H9 (cell line): Measurements from ENCODE around the gene ADCY5. TPM values are rescaled to one million over a fixed set of nuclear protein-coding genes. Genes with fewer than 3 reads are reported as not detected.

ENCODE experiments used
- DNase-seq: peaks from one replicate; pipeline ENCODE4 v3.0.0-alpha.2; 2017
- H2AFZ ChIP-seq: one replicate; pipeline ENCODE4 v1.6.1; 2013; ENCODE audit warnings: mild to moderate bottlenecking, low read length, control low read depth, moderate library complexity
- H2AK5ac ChIP-seq: 2 replicates; pipeline ENCODE4 v1.6.1; 2013; ENCODE audit warnings: low read length, control low read depth, mixed read lengths; ENCODE audit not compliant: insufficient read length
- H2BK120ac ChIP-seq: one replicate; pipeline ENCODE4 v1.6.1; 2013; ENCODE audit warnings: low read depth, mild to moderate bottlenecking, low read length, control low read depth, inconsistent platforms; ENCODE audit not compliant: poor library complexity, severe bottlenecking
- H2BK12ac ChIP-seq: 2 replicates; pipeline ENCODE4 v1.6.1; 2013; ENCODE audit warnings: low read length, control low read depth, mixed read lengths, low read depth; ENCODE audit not compliant: insufficient read length
- H2BK15ac ChIP-seq: 2 replicates; pipeline ENCODE4 v1.6.1; 2013; ENCODE audit warnings: low read depth, low read length, control low read depth
- H2BK20ac ChIP-seq: one replicate; pipeline ENCODE4 v1.6.1; 2013; ENCODE audit warnings: low read depth, mild to moderate bottlenecking, low read length, control low read depth, inconsistent platforms; ENCODE audit not compliant: poor library complexity, severe bottlenecking
- H2BK5ac ChIP-seq: 2 replicates; pipeline ENCODE4 v1.6.1; 2013; ENCODE audit warnings: low read length, control low read depth, mixed read lengths; ENCODE audit not compliant: insufficient read length
- H3K14ac ChIP-seq: 2 replicates; pipeline ENCODE4 v1.6.1; 2013; ENCODE audit warnings: low read length, control low read depth; ENCODE audit not compliant: insufficient read depth
- H3K18ac ChIP-seq: 2 replicates; pipeline ENCODE4 v1.6.1; 2013; ENCODE audit warnings: low read depth, mild to moderate bottlenecking, mixed read lengths, low read length, control low read depth; ENCODE audit not compliant: insufficient read length
- H3K23ac ChIP-seq: 2 replicates; pipeline ENCODE4 v1.6.1; 2013; ENCODE audit warnings: low read length, control low read depth, mixed read lengths, low read depth; ENCODE audit not compliant: insufficient read length
- H3K23me2 ChIP-seq: 2 replicates; pipeline ENCODE4 v1.6.1; 2013; ENCODE audit warnings: low read depth, mild to moderate bottlenecking, mixed read lengths, low read length, control low read depth; ENCODE audit not compliant: insufficient read length, poor library complexity, severe bottlenecking
- H3K27ac ChIP-seq: 2 replicates; pipeline ENCODE4 v1.5.1; 2013; ENCODE audit warnings: low read length, control low read depth, mixed read lengths, low read depth; ENCODE audit not compliant: insufficient read length
- H3K27me3 ChIP-seq: 2 replicates; pipeline ENCODE4 v1.6.1; 2013; ENCODE audit warnings: low read length, control low read depth, inconsistent platforms; ENCODE audit not compliant: insufficient read depth
- H3K4ac ChIP-seq: 2 replicates; pipeline ENCODE4 v1.6.1; 2013; ENCODE audit warnings: low read depth, mild to moderate bottlenecking, control low read depth, inconsistent platforms, low read length, moderate library complexity
- H3K4me1 ChIP-seq: 2 replicates; pipeline ENCODE4 v1.6.1; 2013; ENCODE audit warnings: low read length, control low read depth, inconsistent platforms; ENCODE audit not compliant: insufficient read depth
- H3K4me2 ChIP-seq: 2 replicates; pipeline ENCODE4 v1.6.1; 2013; ENCODE audit warnings: low read length, control low read depth, mixed read lengths; ENCODE audit not compliant: insufficient read length, insufficient read depth
- H3K56ac ChIP-seq: 2 replicates; pipeline ENCODE4 v1.6.1; 2013; ENCODE audit warnings: low read depth, mild to moderate bottlenecking, mixed read lengths, low read length, control low read depth; ENCODE audit not compliant: insufficient read length
- H3K79me1 ChIP-seq: 2 replicates; pipeline ENCODE4 v1.6.1; 2013; ENCODE audit warnings: low read depth, mild to moderate bottlenecking, moderate library complexity, low read length, control low read depth, inconsistent platforms; ENCODE audit not compliant: insufficient read depth, poor library complexity, severe bottlenecking
- H3K79me2 ChIP-seq: 2 replicates; pipeline ENCODE4 v1.6.1; 2013; ENCODE audit warnings: low read length, control low read depth, inconsistent platforms; ENCODE audit not compliant: insufficient read depth
- H3K9ac ChIP-seq: 2 replicates; pipeline ENCODE4 v1.6.1; 2013; ENCODE audit warnings: low read length, control low read depth, mixed read lengths; ENCODE audit not compliant: insufficient read length; ENCODE audit errors: extremely low read depth
- H3K9me3 ChIP-seq: one replicate; pipeline ENCODE4 v1.6.1; 2013; ENCODE audit warnings: low read depth, low read length, inconsistent platforms; ENCODE audit not compliant: control insufficient read depth
- H3T11ph ChIP-seq: one replicate; pipeline ENCODE4 v1.6.1; 2013; ENCODE audit warnings: mild to moderate bottlenecking, low read length, control low read depth, inconsistent platforms
- H4K20me1 ChIP-seq: one replicate; pipeline ENCODE4 v1.6.1; 2013; ENCODE audit not compliant: control insufficient read depth, insufficient read length, insufficient read depth
- H4K5ac ChIP-seq: 2 replicates; pipeline ENCODE4 v1.6.1; 2013; ENCODE audit warnings: low read depth, mild to moderate bottlenecking, mixed read lengths, low read length, control low read depth; ENCODE audit not compliant: insufficient read length
- H4K8ac ChIP-seq: replicated peaks from 2 replicates; pipeline ENCODE4 v1.6.1; 2013; ENCODE audit warnings: low read length, control low read depth, mixed read lengths, low read depth; ENCODE audit not compliant: insufficient read length
- H4K91ac ChIP-seq: 2 replicates; pipeline ENCODE4 v1.6.1; 2013; ENCODE audit warnings: low read depth, mild to moderate bottlenecking, moderate library complexity, mixed read lengths, low read length, control low read depth; ENCODE audit not compliant: insufficient read length
- H3K27ac Mint-ChIP-seq, 3 experiments: 2 replicates in 2 of 3; 3 replicates in 1 of 3; pipeline ENCODE4 v1.8.0; 2020 to 2021; ENCODE audit warnings: mixed read lengths in 3 of 3, mild to moderate bottlenecking in 1 of 3, moderate library complexity in 1 of 3
- H3K27me3 Mint-ChIP-seq: 2 replicates; pipeline ENCODE4 v1.8.0; 2021; ENCODE audit warnings: low read depth, mild to moderate bottlenecking, moderate library complexity, mixed read lengths
- H3K36me3 Mint-ChIP-seq, 3 experiments: 2 replicates in 2 of 3; 3 replicates in 1 of 3; pipeline ENCODE4 v1.8.0; 2020 to 2021; ENCODE audit warnings: low read depth in 3 of 3, mixed read lengths in 3 of 3; ENCODE audit not compliant: insufficient read depth in 1 of 3
- H3K4me1 Mint-ChIP-seq, 2 experiments: 2 replicates each; pipeline ENCODE4 v1.8.0; 2020; ENCODE audit warnings: mixed read lengths in 2 of 2
- H3K4me3 Mint-ChIP-seq, 2 experiments: 2 replicates in 1 of 2; 3 replicates in 1 of 2; pipeline ENCODE4 v1.8.0; 2020 to 2021; ENCODE audit warnings: mild to moderate bottlenecking in 2 of 2, mixed read lengths in 2 of 2, moderate library complexity in 1 of 2
- H3K9me3 Mint-ChIP-seq, 2 experiments: 2 replicates in 1 of 2; 3 replicates in 1 of 2; pipeline ENCODE4 v1.8.0; 2020; ENCODE audit warnings: mild to moderate bottlenecking in 2 of 2, mixed read lengths in 2 of 2, moderate library complexity in 1 of 2
- WGBS: extraction: QIAGEN DNeasy Blood & Tissue Kit; methylation state at CpG from one replicate; pipeline ENCODE4 v1.1.7; 2013; ENCODE audit warnings: missing lambda C conversion rate, low lambda C conversion rate, mixed read lengths; ENCODE audit not compliant: insufficient read length; ENCODE audit errors: extremely low coverage; 5-methylcytosine and 5-hydroxymethylcytosine counted together
- total RNA-seq: library from RNA; stranded (reverse); gene quantifications from 2 replicates; pipeline ENCODE4 v1.2.1, GENCODE V29; 2021
- TF ChIP-seq, protein P1 (sequence below): fragments of 200-600 bp; sonication (generic); conservative IDR thresholded peaks from 3 replicates; pipeline ENCODE4 v1.8.0; 2021; ENCODE audit warnings: antibody characterized with exemption, mild to moderate bottlenecking

ADCY5 gene
- total RNA-seq, 1 experiment from 2014 or later: 5.0 TPM

DNA sequence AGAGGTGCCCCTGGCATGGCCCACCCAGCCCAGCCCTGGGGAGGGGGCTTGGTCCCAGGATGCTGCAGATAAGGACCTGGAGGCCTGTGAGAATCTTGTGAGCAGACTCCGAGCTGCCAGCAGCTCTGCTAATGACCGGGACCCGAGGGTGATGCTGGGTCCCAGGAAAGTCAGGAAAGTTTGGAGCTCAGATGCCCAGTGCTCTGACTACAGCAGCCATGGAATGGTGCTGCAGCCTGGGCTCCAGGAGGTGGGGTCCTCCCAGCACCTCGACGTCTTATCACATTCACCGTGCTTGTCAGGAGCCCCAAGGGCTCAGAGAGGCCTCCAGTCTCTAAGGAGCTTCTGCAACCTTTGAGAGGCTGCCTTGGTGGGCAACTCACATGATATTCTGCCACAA lies 34.3 kb upstream of the ADCY5 start:
- Mint-ChIP-seq H3K36me3 (no peaks in the 10 kb centered on the region), H3K27me3 (peaks cover 4% of the 10 kb centered on the region), H3K9me3 (no peaks in the 10 kb centered on the region; a peak in 1 of 5 replicates), H3K4me3 (no peak overlapping the region), H3K27ac (no peak overlapping the region), H3K4me1 (0 out of 4 replicates have a peak, but pooled peaks cover 0 to 2% of the 10 kb centered on the region in 2 experiments)
- Histone ChIP-seq H3K14ac (no peak overlapping the region), H3K23ac (no peak overlapping the region), H2BK20ac (no peak overlapping the region), H2BK12ac (no peak overlapping the region), H2AK5ac (no peak overlapping the region), H2BK5ac (no peak overlapping the region), H4K8ac (no peak overlapping the region), H3K9me3 (no peaks in the 10 kb centered on the region), H4K20me1 (no peaks in the 10 kb centered on the region), H3K27ac (no peak overlapping the region), H3K79me1 (no peaks in the 10 kb centered on the region), H3K9ac (no peak overlapping the region), H4K91ac (no peak overlapping the region), H3K18ac (no peak overlapping the region), H2BK120ac (no peak overlapping the region), H4K5ac (no peak overlapping the region), H2BK15ac (no peak overlapping the region), H3K4me2 (no peak overlapping the region), H3K27me3 (no peaks in the 10 kb centered on the region), H3K79me2 (no peaks in the 10 kb centered on the region), H3K56ac (no peak overlapping the region), H2AFZ (no peak overlapping the region), H3K4me1 (no peaks in the 10 kb centered on the region), H3K4ac (no peak overlapping the region), H3T11ph (no peak overlapping the region), H3K23me2 (no peaks in the 10 kb centered on the region)
- DNase-seq: no peak
- TF ChIP-seq, protein P1, sequence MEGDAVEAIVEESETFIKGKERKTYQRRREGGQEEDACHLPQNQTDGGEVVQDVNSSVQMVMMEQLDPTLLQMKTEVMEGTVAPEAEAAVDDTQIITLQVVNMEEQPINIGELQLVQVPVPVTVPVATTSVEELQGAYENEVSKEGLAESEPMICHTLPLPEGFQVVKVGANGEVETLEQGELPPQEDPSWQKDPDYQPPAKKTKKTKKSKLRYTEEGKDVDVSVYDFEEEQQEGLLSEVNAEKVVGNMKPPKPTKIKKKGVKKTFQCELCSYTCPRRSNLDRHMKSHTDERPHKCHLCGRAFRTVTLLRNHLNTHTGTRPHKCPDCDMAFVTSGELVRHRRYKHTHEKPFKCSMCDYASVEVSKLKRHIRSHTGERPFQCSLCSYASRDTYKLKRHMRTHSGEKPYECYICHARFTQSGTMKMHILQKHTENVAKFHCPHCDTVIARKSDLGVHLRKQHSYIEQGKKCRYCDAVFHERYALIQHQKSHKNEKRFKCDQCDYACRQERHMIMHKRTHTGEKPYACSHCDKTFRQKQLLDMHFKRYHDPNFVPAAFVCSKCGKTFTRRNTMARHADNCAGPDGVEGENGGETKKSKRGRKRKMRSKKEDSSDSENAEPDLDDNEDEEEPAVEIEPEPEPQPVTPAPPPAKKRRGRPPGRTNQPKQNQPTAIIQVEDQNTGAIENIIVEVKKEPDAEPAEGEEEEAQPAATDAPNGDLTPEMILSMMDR: no peak
- no CpG with 5 or more reads among the region's 6 CpGs for WGBS
